ENCODE data around the gene CZIB.

DNA sequence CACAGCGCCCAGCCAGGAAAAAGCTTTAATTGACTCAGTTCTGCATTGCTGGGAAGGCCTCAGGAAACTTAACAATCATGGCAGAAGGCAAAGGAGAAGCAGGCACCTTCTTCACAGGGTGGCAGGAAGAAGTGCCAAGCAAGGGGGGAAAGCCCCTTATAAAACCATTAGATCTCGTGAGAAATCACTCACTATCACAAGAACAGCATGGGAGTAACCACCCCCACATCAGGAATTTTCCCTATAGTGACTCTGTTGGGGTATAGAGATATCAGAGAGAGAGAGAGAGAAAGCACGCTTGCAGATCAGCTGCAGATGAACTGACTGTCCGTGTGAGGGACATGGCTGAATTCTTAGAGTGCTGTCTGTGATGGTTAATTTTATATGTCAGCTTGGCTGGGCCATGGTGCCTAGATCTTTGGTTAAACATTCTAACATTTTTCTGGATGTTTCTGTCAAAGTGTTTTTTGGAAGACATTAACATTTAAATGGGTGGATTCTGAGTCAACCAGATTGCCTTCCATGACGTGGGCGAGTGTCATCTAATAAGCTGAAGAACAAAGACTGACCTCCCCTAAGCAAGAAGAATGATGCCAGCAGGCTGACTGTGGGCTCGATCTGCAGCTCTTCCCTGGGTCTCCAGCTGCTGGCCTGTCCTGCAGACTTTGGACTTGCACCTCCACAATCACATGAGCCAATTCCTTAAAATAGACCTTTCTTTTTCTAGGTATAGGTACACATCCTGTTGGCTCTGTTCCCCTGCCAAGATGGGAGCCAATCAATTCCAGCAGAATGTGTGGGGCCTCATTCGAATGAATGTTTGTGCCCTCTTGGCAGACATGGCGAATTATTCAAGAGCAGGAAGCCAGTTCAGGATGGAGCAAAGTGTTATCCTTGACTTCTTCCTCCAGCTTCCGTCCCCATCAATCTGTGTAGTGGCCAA, 45.2 kb downstream of the CZIB start:
- TF ChIP-seq, protein P1, sequence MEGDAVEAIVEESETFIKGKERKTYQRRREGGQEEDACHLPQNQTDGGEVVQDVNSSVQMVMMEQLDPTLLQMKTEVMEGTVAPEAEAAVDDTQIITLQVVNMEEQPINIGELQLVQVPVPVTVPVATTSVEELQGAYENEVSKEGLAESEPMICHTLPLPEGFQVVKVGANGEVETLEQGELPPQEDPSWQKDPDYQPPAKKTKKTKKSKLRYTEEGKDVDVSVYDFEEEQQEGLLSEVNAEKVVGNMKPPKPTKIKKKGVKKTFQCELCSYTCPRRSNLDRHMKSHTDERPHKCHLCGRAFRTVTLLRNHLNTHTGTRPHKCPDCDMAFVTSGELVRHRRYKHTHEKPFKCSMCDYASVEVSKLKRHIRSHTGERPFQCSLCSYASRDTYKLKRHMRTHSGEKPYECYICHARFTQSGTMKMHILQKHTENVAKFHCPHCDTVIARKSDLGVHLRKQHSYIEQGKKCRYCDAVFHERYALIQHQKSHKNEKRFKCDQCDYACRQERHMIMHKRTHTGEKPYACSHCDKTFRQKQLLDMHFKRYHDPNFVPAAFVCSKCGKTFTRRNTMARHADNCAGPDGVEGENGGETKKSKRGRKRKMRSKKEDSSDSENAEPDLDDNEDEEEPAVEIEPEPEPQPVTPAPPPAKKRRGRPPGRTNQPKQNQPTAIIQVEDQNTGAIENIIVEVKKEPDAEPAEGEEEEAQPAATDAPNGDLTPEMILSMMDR (IDR thresholded peaks at IDR 0.05) = no peak
- TF ChIP-seq POLR2AphosphoS5 (IDR thresholded peaks at IDR 0.05) (no peak), EP300 (IDR thresholded peaks at IDR 0.05) (no peak), POLR2A (IDR thresholded peaks at IDR 0.05) (no peak)

Data from gastroesophageal sphincter (tissue), 3 donors.